ENCODE results near the gene TNIK. TPM values are rescaled to one million over a fixed set of nuclear protein-coding genes. Genes with fewer than 3 reads are reported as not detected.

TNIK gene
- total and polyA plus RNA-seq, 2 of the 4 experiments (the other 2 are of a cell fraction) = 3.4 to 6.3 TPM

DNA sequence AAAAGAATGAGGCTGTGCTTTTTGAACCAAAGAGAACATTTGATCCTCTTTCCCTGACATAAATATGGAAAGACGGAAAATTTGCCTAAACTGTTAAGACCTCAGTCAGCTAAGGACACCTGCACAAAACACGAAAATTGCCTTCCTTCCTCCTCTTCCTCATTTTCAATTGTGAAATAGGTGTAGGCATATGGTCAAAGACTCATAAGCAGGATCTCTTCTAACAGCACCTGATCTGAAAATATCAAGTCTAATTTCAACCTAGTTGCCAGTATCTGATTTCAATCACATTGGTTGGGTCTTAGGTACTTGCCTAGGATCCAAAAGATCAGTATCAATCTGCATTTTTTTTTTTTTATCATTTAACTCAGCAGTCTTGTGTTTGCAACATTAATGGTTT lies 218.0 kb downstream of the TNIK start:
- H4K91ac ChIP-seq (ENCODE audit: insufficient read depth, low read depth, low read length) = no peak overlapping the region
- no peaks in the 10 kb centered on the region for H3K27me3 ChIP-seq (ENCODE audit: control insufficient read depth, insufficient read depth, low read length)
- H2BK15ac ChIP-seq (ENCODE audit: low read depth, low read length) = no peak overlapping the region
- ChIA-PET POLR2A (ENCODE audit: unreplicated experiment) (no interaction called here), CTCF (no interaction called here)
- no peak overlapping the region for H4K8ac ChIP-seq (ENCODE audit: low read depth in 2 of 2, low read length in 2 of 2)
- H3K4me2 ChIP-seq (ENCODE audit: low read depth, low read length) = no peak overlapping the region
- H3K4me3 ChIP-seq (ENCODE audit: insufficient read depth, low read depth, low read length) = no peak overlapping the region
- H3K9me3 ChIP-seq (ENCODE audit: control insufficient read depth, insufficient read depth, low read length) = no peaks in the 10 kb centered on the region
- intact Hi-C loops (cut with micrococcal nuclease) (no loop called here), dilution Hi-C loops (cut with HindIII; ENCODE audit: low sequenced_read_pairs, unreplicated experiment) (no loop called here), in situ Hi-C loops (cut with MboI; ENCODE audit: low sequenced_read_pairs) (no loop called here)
- no peak for TF ChIP-seq MXI1 (IDR thresholded peaks at IDR 0.05; ENCODE audit: borderline replicate concordance, low read depth, low read length)
- no peak for TF ChIP-seq SMC3 (IDR thresholded peaks at IDR 0.05; ENCODE audit: low read depth, low read length)
- no peak for TF ChIP-seq BHLHE40 (IDR thresholded peaks at IDR 0.05; ENCODE audit: low read depth, low read length)
- no peak for TF ChIP-seq POLR2A (IDR thresholded peaks at IDR 0.05; ENCODE audit: low read depth, low read length)
- no peak for TF ChIP-seq MAZ (IDR thresholded peaks at IDR 0.05; ENCODE audit: borderline replicate concordance, low read depth, low read length)
- TF ChIP-seq RCOR1 (IDR thresholded peaks at IDR 0.05; ENCODE audit: insufficient replicate concordance, low read length) = no peak
- no peak for TF ChIP-seq NFE2L2 (IDR thresholded peaks at IDR 0.05; ENCODE audit: low read depth, low read length)
- TF ChIP-seq, protein P1, sequence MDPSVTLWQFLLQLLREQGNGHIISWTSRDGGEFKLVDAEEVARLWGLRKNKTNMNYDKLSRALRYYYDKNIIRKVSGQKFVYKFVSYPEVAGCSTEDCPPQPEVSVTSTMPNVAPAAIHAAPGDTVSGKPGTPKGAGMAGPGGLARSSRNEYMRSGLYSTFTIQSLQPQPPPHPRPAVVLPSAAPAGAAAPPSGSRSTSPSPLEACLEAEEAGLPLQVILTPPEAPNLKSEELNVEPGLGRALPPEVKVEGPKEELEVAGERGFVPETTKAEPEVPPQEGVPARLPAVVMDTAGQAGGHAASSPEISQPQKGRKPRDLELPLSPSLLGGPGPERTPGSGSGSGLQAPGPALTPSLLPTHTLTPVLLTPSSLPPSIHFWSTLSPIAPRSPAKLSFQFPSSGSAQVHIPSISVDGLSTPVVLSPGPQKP (IDR thresholded peaks at IDR 0.05; ENCODE audit: borderline replicate concordance, low read depth, low read length) = no peak
- no peak for TF ChIP-seq RAD21 (IDR thresholded peaks at IDR 0.05; ENCODE audit: low read length)
- no peak for TF ChIP-seq FOS (IDR thresholded peaks at IDR 0.05; ENCODE audit: low read depth, low read length)
- TF ChIP-seq CHD1 (IDR thresholded peaks at IDR 0.05; ENCODE audit: low read depth, low read length) = no peak
- TF ChIP-seq, protein P2, sequence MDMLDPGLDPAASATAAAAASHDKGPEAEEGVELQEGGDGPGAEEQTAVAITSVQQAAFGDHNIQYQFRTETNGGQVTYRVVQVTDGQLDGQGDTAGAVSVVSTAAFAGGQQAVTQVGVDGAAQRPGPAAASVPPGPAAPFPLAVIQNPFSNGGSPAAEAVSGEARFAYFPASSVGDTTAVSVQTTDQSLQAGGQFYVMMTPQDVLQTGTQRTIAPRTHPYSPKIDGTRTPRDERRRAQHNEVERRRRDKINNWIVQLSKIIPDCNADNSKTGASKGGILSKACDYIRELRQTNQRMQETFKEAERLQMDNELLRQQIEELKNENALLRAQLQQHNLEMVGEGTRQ (IDR thresholded peaks at IDR 0.05; ENCODE audit: low read depth, low read length) = no peak
- TF ChIP-seq CEBPB (IDR thresholded peaks at IDR 0.05; ENCODE audit: low read depth, low read length) = no peak
- no peak for TF ChIP-seq RFX5 (IDR thresholded peaks at IDR 0.05; ENCODE audit: low read depth, low read length)
- TF ChIP-seq, protein P3, sequence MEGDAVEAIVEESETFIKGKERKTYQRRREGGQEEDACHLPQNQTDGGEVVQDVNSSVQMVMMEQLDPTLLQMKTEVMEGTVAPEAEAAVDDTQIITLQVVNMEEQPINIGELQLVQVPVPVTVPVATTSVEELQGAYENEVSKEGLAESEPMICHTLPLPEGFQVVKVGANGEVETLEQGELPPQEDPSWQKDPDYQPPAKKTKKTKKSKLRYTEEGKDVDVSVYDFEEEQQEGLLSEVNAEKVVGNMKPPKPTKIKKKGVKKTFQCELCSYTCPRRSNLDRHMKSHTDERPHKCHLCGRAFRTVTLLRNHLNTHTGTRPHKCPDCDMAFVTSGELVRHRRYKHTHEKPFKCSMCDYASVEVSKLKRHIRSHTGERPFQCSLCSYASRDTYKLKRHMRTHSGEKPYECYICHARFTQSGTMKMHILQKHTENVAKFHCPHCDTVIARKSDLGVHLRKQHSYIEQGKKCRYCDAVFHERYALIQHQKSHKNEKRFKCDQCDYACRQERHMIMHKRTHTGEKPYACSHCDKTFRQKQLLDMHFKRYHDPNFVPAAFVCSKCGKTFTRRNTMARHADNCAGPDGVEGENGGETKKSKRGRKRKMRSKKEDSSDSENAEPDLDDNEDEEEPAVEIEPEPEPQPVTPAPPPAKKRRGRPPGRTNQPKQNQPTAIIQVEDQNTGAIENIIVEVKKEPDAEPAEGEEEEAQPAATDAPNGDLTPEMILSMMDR (conservative IDR thresholded peaks at IDR 0.05; ENCODE audit: low read depth, low read length) = no peak
- TF ChIP-seq MAFK (IDR thresholded peaks at IDR 0.05; ENCODE audit: low read depth, low read length) = no peak
- no CpG with 5 or more reads among the region's 2 CpGs for WGBS, 2 experiments (ENCODE audit: extremely low coverage in 2 of 2, insufficient read length in 1 of 2)
- no peaks in the 10 kb centered on the region for H3K9me1 ChIP-seq (ENCODE audit: insufficient read depth, low read length)
- no TSS peak for BruUV-seq (replicated peaks)
- H3K9ac ChIP-seq (ENCODE audit: low read depth, low read length) = no peak overlapping the region
- H2AK5ac ChIP-seq (ENCODE audit: low read depth, low read length) = no peak overlapping the region
- H2AFZ ChIP-seq (replicated peaks; ENCODE audit: low read length, poor library complexity) = no peak overlapping the region
- no peak overlapping the region for H3K23ac ChIP-seq (ENCODE audit: low read depth, low read length)
- no peaks in the 10 kb centered on the region for H3K79me1 ChIP-seq (ENCODE audit: low read depth in 1 of 2, low read length in 2 of 2)
- H2BK20ac ChIP-seq (ENCODE audit: low read depth, low read length) = no peak overlapping the region
- H2BK5ac ChIP-seq (ENCODE audit: low read depth, low read length, poor library complexity, severe bottlenecking) = no peak overlapping the region
- no peak overlapping the region for H2BK120ac ChIP-seq (ENCODE audit: low read depth, low read length)
- no peak for DNase-seq
- H3K4ac ChIP-seq (ENCODE audit: low read depth, low read length) = no peak overlapping the region
- no peaks in the 10 kb centered on the region for H3K4me1 ChIP-seq (ENCODE audit: control insufficient read depth, insufficient read depth, low read length)
- H3K18ac ChIP-seq (ENCODE audit: low read depth, low read length) = no peak overlapping the region
- no peak overlapping the region for H2AK9ac ChIP-seq (replicated peaks; ENCODE audit: low read depth, low read length, poor library complexity)
- H3K36me3 ChIP-seq (ENCODE audit: control insufficient read depth, insufficient read depth, low read length) = no peaks in the 10 kb centered on the region
- no peak for ATAC-seq (ENCODE audit: low read depth)
- no peak overlapping the region for H4K5ac ChIP-seq (ENCODE audit: low read depth, low read length)
- no peaks in the 10 kb centered on the region for H4K20me1 ChIP-seq (ENCODE audit: insufficient read depth, low read length)
- no peak overlapping the region for H3K27ac ChIP-seq (ENCODE audit: insufficient read depth, low read length)
- H3K56ac ChIP-seq (ENCODE audit: extremely low read depth, insufficient read depth, low read length) = no peak overlapping the region
- H3K14ac ChIP-seq (replicated peaks; ENCODE audit: low read depth, low read length) = no peak overlapping the region

All from IMR-90 (cell line).